ENCODE results near the gene SLC25A30.
"Not testable (repeated sequence)": the region's sequence is repeated elsewhere in the genome, so short reads cannot be mapped to it uniquely, and the experiment has no call there.

Gene SLC25A30

GRCh38 chr13:45350152-45350551, 68.0 kb downstream of the SLC25A30 start:
- TF ChIP-seq CTCF (IDR thresholded peaks at IDR 0.05; ENCODE audit: low read length) (no peak), EZH2 (IDR thresholded peaks at IDR 0.05; ENCODE audit: borderline replicate concordance, low read length) (no peak)
- H3K79me2 ChIP-seq (ENCODE audit: insufficient read depth, low read length) = no peaks in the 10 kb centered on the region
- no peaks in the 10 kb centered on the region for H3K9me3 ChIP-seq (ENCODE audit: low read length)
- no peak overlapping the region for H3K27ac ChIP-seq (ENCODE audit: low read depth, low read length, poor library complexity, severe bottlenecking)
- H3F3A ChIP-seq (ENCODE audit: insufficient read depth, low read length) = no peaks in the 10 kb centered on the region
- H3K9ac ChIP-seq (ENCODE audit: low read length) = no peak overlapping the region
- H3K4me1 ChIP-seq (ENCODE audit: insufficient read depth, low read length, severe bottlenecking) = no peaks in the 10 kb centered on the region
- no peak overlapping the region for H3K4me2 ChIP-seq (ENCODE audit: low read length)
- H2AFZ ChIP-seq (ENCODE audit: low read length) = no peak overlapping the region
- H3K4me3 ChIP-seq (ENCODE audit: low read depth, low read length, poor library complexity, severe bottlenecking) = no peak overlapping the region
- H3K36me3 ChIP-seq (ENCODE audit: insufficient read depth, low read length) = peaks cover 33% of the 10 kb centered on the region
- no peaks in the 10 kb centered on the region for H3K9me2 ChIP-seq (ENCODE audit: low read depth, low read length)
- H4K20me1 ChIP-seq (ENCODE audit: insufficient read depth, low read length) = no peaks in the 10 kb centered on the region
- H3K27me3 ChIP-seq (ENCODE audit: insufficient read depth, low read length) = no peaks in the 10 kb centered on the region

- no peak overlapping the region for H3K9ac ChIP-seq (ENCODE audit: low read length)
- TF ChIP-seq CTCF (IDR thresholded peaks at IDR 0.05; ENCODE audit: low read length) = no peak
- TF ChIP-seq EZH2 (IDR thresholded peaks at IDR 0.05; ENCODE audit: borderline replicate concordance, low read length) = no peak
- no peak overlapping the region for H2AFZ ChIP-seq (ENCODE audit: low read length)
These were observed 68.7 kb downstream of the SLC25A30 start for GRCh38 chr13:45349438-45349837.

GRCh38 chr13:45344064-45344463, 74.1 kb downstream of the SLC25A30 start:
- H3K9ac ChIP-seq (ENCODE audit: low read length) = not testable (repeated sequence)
- H3K4me1 ChIP-seq (ENCODE audit: insufficient read depth, low read length, severe bottlenecking) = peaks cover 20% of the 10 kb centered on the region

More at GRCh38 chr13:45349438-45349837, 68.7 kb downstream of the SLC25A30 start:
- no peak overlapping the region for H3K27ac ChIP-seq (ENCODE audit: low read depth, low read length, poor library complexity, severe bottlenecking)
- no peaks in the 10 kb centered on the region for H3K9me2 ChIP-seq (ENCODE audit: low read depth, low read length)
- no peak overlapping the region for H3K4me2 ChIP-seq (ENCODE audit: low read length)
- no peaks in the 10 kb centered on the region for H3K79me2 ChIP-seq (ENCODE audit: insufficient read depth, low read length)
- H3F3A ChIP-seq (ENCODE audit: insufficient read depth, low read length) = no peaks in the 10 kb centered on the region
- H3K4me3 ChIP-seq (ENCODE audit: low read depth, low read length, poor library complexity, severe bottlenecking) = no peak overlapping the region
- no peaks in the 10 kb centered on the region for H4K20me1 ChIP-seq (ENCODE audit: insufficient read depth, low read length)
- H3K36me3 ChIP-seq (ENCODE audit: insufficient read depth, low read length) = peaks cover 37% of the 10 kb centered on the region
- no peaks in the 10 kb centered on the region for H3K9me3 ChIP-seq (ENCODE audit: low read length)
- H3K4me1 ChIP-seq (ENCODE audit: insufficient read depth, low read length, severe bottlenecking) = no peaks in the 10 kb centered on the region
- no peaks in the 10 kb centered on the region for H3K27me3 ChIP-seq (ENCODE audit: insufficient read depth, low read length)

More at GRCh38 chr13:45344064-45344463, 74.1 kb downstream of the SLC25A30 start:
- not testable (repeated sequence) for H3K27me3 ChIP-seq (ENCODE audit: insufficient read depth, low read length); H4K20me1 ChIP-seq (ENCODE audit: insufficient read depth, low read length); H3F3A ChIP-seq (ENCODE audit: insufficient read depth, low read length); H3K27ac ChIP-seq (ENCODE audit: low read depth, low read length, poor library complexity, severe bottlenecking); H3K4me2 ChIP-seq (ENCODE audit: low read length); H2AFZ ChIP-seq (ENCODE audit: low read length); H3K9me3 ChIP-seq (ENCODE audit: low read length); H3K9me2 ChIP-seq (ENCODE audit: low read depth, low read length); H3K4me3 ChIP-seq (ENCODE audit: low read depth, low read length, poor library complexity, severe bottlenecking)
- peaks cover 28% of the 10 kb centered on the region; the same call in 1 of the 2 replicates for H3K79me2 ChIP-seq (ENCODE audit: insufficient read depth, low read length)
- H3K36me3 ChIP-seq (ENCODE audit: insufficient read depth, low read length) = peaks cover 32% of the 10 kb centered on the region

Measured in OCI-LY1 (cell line).